Peyer's patch (tissue), 4 donors: ENCODE measurements around the gene TMEM132D. TPM values are rescaled to one million over a fixed set of nuclear protein-coding genes. Genes with fewer than 3 reads are reported as not detected.

Experiments used
- DNase-seq, 3 donors: peaks; one replicate each; pipeline ENCODE4 v3.0.0-alpha.2; 2017 to 2019
- H3K27ac ChIP-seq, 4 donors: fragments of 200-600 bp; sonication (generic); one replicate each; pipeline ENCODE4 v1.5.1; 2016 to 2019
- H3K27me3 ChIP-seq, 2 donors: fragments of 200-600 bp; sonication (generic); one replicate each; pipeline ENCODE4 v1.5.1; 2019
- H3K36me3 ChIP-seq, 3 donors: fragments of 200-600 bp; sonication (generic); one replicate each; pipeline ENCODE4 v1.5.1; 2016 to 2019
- H3K4me1 ChIP-seq, 4 donors: fragments of 200-600 bp; sonication (generic); one replicate each; pipeline ENCODE4 v1.5.1; 2016 to 2019
- H3K4me3 ChIP-seq, 4 donors: fragments of 200-600 bp; sonication (generic); 1 replicate in 3 of 4; 2 replicates in 1 of 4; pipeline ENCODE4 v1.5.1; 2016 to 2019; ENCODE audit warnings: mild to moderate bottlenecking in 1 of 4
- H3K9me3 ChIP-seq, 4 donors: fragments of 200-600 bp; sonication (generic); one replicate each; pipeline ENCODE4 v1.5.1; 2016 to 2019; ENCODE audit warnings: mild to moderate bottlenecking in 1 of 4
- CTCF ChIP-seq, 6 experiments: fragments of 450-650 bp in 4 of 6; fragments of 200-600 bp in 2 of 6; sonication (generic) in 1 of 6; IDR thresholded peaks; one replicate each; pipeline ENCODE4 v1.5.1; 2017 to 2019; ENCODE audit warnings: antibody characterized with exemption in 6 of 6, mild to moderate bottlenecking in 3 of 6, moderate library complexity in 1 of 6
- POLR2A ChIP-seq, 2 donors: fragments of 450-650 bp; IDR thresholded peaks; one replicate each; pipeline ENCODE4 v1.5.1; 2017; ENCODE audit warnings: antibody characterized with exemption in 2 of 2, mild to moderate bottlenecking in 2 of 2, moderate library complexity in 2 of 2
- total RNA-seq, 4 donors: library from RNA; depleted of rRNA; stranded (reverse); fragments of >200 nt; gene quantifications; one replicate each; pipeline ENCODE4 v1.1.0, GENCODE V29; 2016

The TMEM132D gene
- total RNA-seq, 4 donors from 2014 or later, result 0.27 to 1.7 (median 0.41) TPM

- no peaks in the 10 kb centered on the region for H3K27me3 ChIP-seq
- H3K4me1 ChIP-seq, result no peaks in the 10 kb centered on the region
- no peak for DNase-seq
- H3K9me3 ChIP-seq, result no peaks in the 10 kb centered on the region
- no peak overlapping the region for H3K4me3 ChIP-seq
- TF ChIP-seq POLR2A (IDR thresholded peaks at IDR 0.05), result no peak
- no peak for TF ChIP-seq CTCF (IDR thresholded peaks at IDR 0.05)
- no peaks in the 10 kb centered on the region for H3K36me3 ChIP-seq
- H3K27ac ChIP-seq, result no peak overlapping the region
These were observed 818.7 kb downstream of the TMEM132D start for GRCh38 chr12:129084875-129085826.

- Histone ChIP-seq H3K4me1 (no peaks in the 10 kb centered on the region), H3K4me3 (no peak overlapping the region), H3K36me3 (no peaks in the 10 kb centered on the region), H3K27ac (no peak overlapping the region), H3K9me3 (no peaks in the 10 kb centered on the region), H3K27me3 (no peaks in the 10 kb centered on the region)
- no peak for TF ChIP-seq CTCF (IDR thresholded peaks at IDR 0.05)
- no peak for TF ChIP-seq POLR2A (IDR thresholded peaks at IDR 0.05)
- no peak for DNase-seq
These were observed 820.5 kb downstream of the TMEM132D start for GRCh38 chr12:129083121-129083840.

GRCh38 chr12:129082441-129082840, 821.4 kb downstream of the TMEM132D start:
- TF ChIP-seq POLR2A (IDR thresholded peaks at IDR 0.05) (no peak), CTCF (IDR thresholded peaks at IDR 0.05) (no peak)
- H3K27me3 ChIP-seq, result no peaks in the 10 kb centered on the region
- no peaks in the 10 kb centered on the region for H3K4me1 ChIP-seq
- no peak overlapping the region for H3K27ac ChIP-seq
- no peaks in the 10 kb centered on the region for H3K9me3 ChIP-seq
- H3K4me3 ChIP-seq, result no peak overlapping the region
- DNase-seq, result no peak
- no peaks in the 10 kb centered on the region for H3K36me3 ChIP-seq

GRCh38 chr12:129081755-129082250, 822.0 kb downstream of the TMEM132D start:
- no peak overlapping the region for H3K4me3 ChIP-seq
- H3K27me3 ChIP-seq, result no peaks in the 10 kb centered on the region
- DNase-seq, result no peak
- no peaks in the 10 kb centered on the region for H3K4me1 ChIP-seq
- H3K36me3 ChIP-seq, result no peaks in the 10 kb centered on the region
- no peak for TF ChIP-seq POLR2A (IDR thresholded peaks at IDR 0.05)
- TF ChIP-seq CTCF (IDR thresholded peaks at IDR 0.05), result no peak
- H3K9me3 ChIP-seq, result no peaks in the 10 kb centered on the region
- no peak overlapping the region for H3K27ac ChIP-seq

- Histone ChIP-seq H3K4me1 (no peaks in the 10 kb centered on the region), H3K27me3 (no peaks in the 10 kb centered on the region), H3K4me3 (no peak overlapping the region), H3K9me3 (no peaks in the 10 kb centered on the region), H3K27ac (no peak overlapping the region), H3K36me3 (no peaks in the 10 kb centered on the region)
- no peak for DNase-seq
- TF ChIP-seq POLR2A (IDR thresholded peaks at IDR 0.05) (no peak), CTCF (IDR thresholded peaks at IDR 0.05) (no peak)
These were observed 823.0 kb downstream of the TMEM132D start for GRCh38 chr12:129080821-129081220.
